HCT116 (cell line): ENCODE measurements around the gene AFDN. TPM values are rescaled to one million over a fixed set of nuclear protein-coding genes. Genes with fewer than 3 reads are reported as not detected.

Experiments
- ATAC-seq: fragments of 200-7000 bp; cut with Tn5 transposase; 2 replicates; pipeline ENCODE4 v1.9.1; 2020; ENCODE audit warnings: mild to moderate bottlenecking, moderate library complexity
- BruUV-seq: library from RNA; stranded (reverse); fragments of 400-500 nt; replicated peaks from 2 replicates; lab custom pipeline; 2021; lab: Mats Ljungman, UMichigan
- CTCF ChIA-PET: fragments of 300-600 bp; sonication (Branson Sonifier 250); formaldehyde crosslinking; loops from one replicate; lab custom pipeline; 2021; ENCODE audit warnings: antibody characterized with exemption; lab: Charles Lee
- POLR2A ChIA-PET: fragments of 300-600, 350-600 bp; sonication (Branson Sonifier 250); formaldehyde crosslinking; loops from one replicate; lab custom pipeline; 2021; ENCODE audit warnings: antibody characterized with exemption; lab: Charles Lee
- RAD21 ChIA-PET, 2 experiments: fragments of 300-600 bp; sonication (Branson Sonifier 250); formaldehyde crosslinking; loops; one replicate each; lab custom pipeline; 2023; ENCODE audit warnings: low total read pairs in 2 of 2; ENCODE audit not compliant: uncharacterized antibody in 2 of 2, unreplicated experiment in 2 of 2, low non-redundant PET in 1 of 2; lab: Charles Lee
- DNase-seq: peaks from one replicate; pipeline ENCODE4 v3.0.0-alpha.2; 2010; ENCODE audit warnings: low read depth, low spot score
- H2AFZ ChIP-seq: fragments of 200-600 bp; shearing (Covaris generic), sonication (generic); 2 replicates; pipeline ENCODE4 v1.6.1; 2017; ENCODE audit warnings: low read depth, mixed run types, mixed read lengths, antibody characterized with exemption, low read length; ENCODE audit not compliant: poor library complexity, severe bottlenecking
- H3K27ac ChIP-seq: 2 replicates; pipeline ENCODE4 v1.5.1; 2012; ENCODE audit warnings: low read depth, low read length
- H3K27me3 ChIP-seq: fragments of 200-600 bp; sonication (generic); 2 replicates; pipeline ENCODE4 v1.6.1; 2016; ENCODE audit warnings: mixed run types, low read length, mixed read lengths; ENCODE audit not compliant: insufficient read depth
- H3K36me3 ChIP-seq, 2 experiments: fragments of 200-500 bp in 1 of 2; fragments of 200-600 bp in 1 of 2; sonication (Bioruptor generic) in 1 of 2; sonication (generic) in 1 of 2; 2 replicates each; pipeline versions ENCODE4 v1.5.1 to v1.6.1; 2014 to 2016; ENCODE audit warnings: low read length in 2 of 2, inconsistent platforms in 1 of 2, mixed read lengths in 1 of 2, mixed run types in 1 of 2; ENCODE audit not compliant: insufficient read depth in 2 of 2, control insufficient read depth in 1 of 2
- H3K4me1 ChIP-seq, 2 experiments: fragments of 200-600 bp in 1 of 2; sonication (generic) in 1 of 2; 2 replicates each; pipeline versions ENCODE4 v1.5.1 to v1.6.1; 2012 to 2017; ENCODE audit warnings: low read length in 2 of 2, inconsistent platforms in 1 of 2, mild to moderate bottlenecking in 1 of 2, mixed read lengths in 1 of 2, mixed run types in 1 of 2, moderate library complexity in 1 of 2; ENCODE audit not compliant: insufficient read depth in 2 of 2, control insufficient read depth in 1 of 2
- H3K4me2 ChIP-seq: fragments of 200-600 bp; sonication (generic); 2 replicates; pipeline ENCODE4 v1.6.1; 2017; ENCODE audit warnings: mixed run types, low read length, mixed read lengths
- H3K4me3 ChIP-seq, 2 experiments: fragments of 200-600 bp in 1 of 2; sonication (generic) in 1 of 2; replicated peaks in 1 of 2; 2 replicates each; pipeline ENCODE4 v1.5.1; 2011 to 2016; ENCODE audit warnings: low read length in 2 of 2, control low read depth in 1 of 2, low read depth in 1 of 2, mild to moderate bottlenecking in 1 of 2, mixed read lengths in 1 of 2, mixed run types in 1 of 2
- H3K79me2 ChIP-seq: fragments of 200-600 bp; sonication (generic); 2 replicates; pipeline ENCODE4 v1.6.1; 2017; ENCODE audit warnings: mild to moderate bottlenecking, mixed run types, low read length, moderate library complexity, mixed read lengths; ENCODE audit not compliant: insufficient read depth
- H3K9ac ChIP-seq: fragments of 200-600 bp; sonication (generic); 2 replicates; pipeline ENCODE4 v1.6.1; 2016; ENCODE audit warnings: low read length, mixed read lengths
- H3K9me2 ChIP-seq: fragments of 200-600 bp; sonication (generic), shearing (Covaris generic); 2 replicates; pipeline ENCODE4 v1.6.1; 2017; ENCODE audit warnings: mixed run types, mild to moderate bottlenecking, moderate library complexity; ENCODE audit not compliant: insufficient read depth
- H3K9me3 ChIP-seq, 2 experiments: fragments of 200-500 bp in 1 of 2; fragments of 200-600 bp in 1 of 2; sonication (Bioruptor generic) in 1 of 2; sonication (generic) in 1 of 2; 2 replicates each; pipeline ENCODE4 v1.6.1; 2014 to 2017; ENCODE audit warnings: low read length in 2 of 2, mixed read lengths in 2 of 2, inconsistent platforms in 1 of 2, low read depth in 1 of 2, mild to moderate bottlenecking in 1 of 2, mixed run types in 1 of 2, moderate library complexity in 1 of 2; ENCODE audit not compliant: control insufficient read depth in 1 of 2, insufficient read depth in 1 of 2
- H4K20me1 ChIP-seq: fragments of 200-600 bp; sonication (generic), shearing (Covaris generic); 2 replicates; pipeline ENCODE4 v1.6.1; 2017; ENCODE audit warnings: mixed run types, mild to moderate bottlenecking, moderate library complexity; ENCODE audit not compliant: insufficient read depth
- CBX3 ChIP-seq: IDR thresholded peaks from 2 replicates; pipeline ENCODE4 v1.6.1; 2012; ENCODE audit warnings: low read depth
- CEBPB ChIP-seq: IDR thresholded peaks from 2 replicates; pipeline ENCODE4 v1.6.1; 2012; ENCODE audit warnings: low read depth
- ELF1 ChIP-seq: IDR thresholded peaks from 2 replicates; pipeline ENCODE4 v1.6.1; 2012; ENCODE audit warnings: low read depth, borderline replicate concordance
- EZH2 ChIP-seq: fragments of 200-600 bp; sonication (generic); IDR thresholded peaks from 2 replicates; pipeline ENCODE4 v1.6.1; 2017; ENCODE audit warnings: antibody characterized with exemption, mixed run types
- JUND ChIP-seq: IDR thresholded peaks from 2 replicates; pipeline ENCODE4 v1.6.1; 2012
- MAX ChIP-seq: IDR thresholded peaks from 2 replicates; pipeline ENCODE4 v1.6.1; 2012
- POLR2A ChIP-seq: IDR thresholded peaks from 2 replicates; pipeline ENCODE4 v1.7.0; 2011; ENCODE audit warnings: borderline replicate concordance; ENCODE audit not compliant: insufficient read depth, insufficient read length; ENCODE audit errors: extremely low read depth
- POLR2AphosphoS5 ChIP-seq: IDR thresholded peaks from 2 replicates; pipeline ENCODE4 v1.6.1; 2011; ENCODE audit warnings: mild to moderate bottlenecking, low read depth, low read length, moderate library complexity
- RAD21 ChIP-seq: IDR thresholded peaks from 2 replicates; pipeline ENCODE4 v1.6.1; 2012; ENCODE audit warnings: low read depth, mild to moderate bottlenecking
- REST ChIP-seq: IDR thresholded peaks from 2 replicates; pipeline ENCODE4 v1.6.1; 2012; ENCODE audit warnings: low read depth
- SP1 ChIP-seq: IDR thresholded peaks from 2 replicates; pipeline ENCODE4 v1.6.1; 2012; ENCODE audit warnings: low read depth
- TCF7L2 ChIP-seq: IDR thresholded peaks from 2 replicates; pipeline ENCODE4 v1.7.0; 2011; ENCODE audit warnings: borderline replicate concordance, inconsistent platforms; ENCODE audit not compliant: insufficient read depth, insufficient read length; ENCODE audit errors: extremely low read depth
- YY1 ChIP-seq: IDR thresholded peaks from 2 replicates; pipeline ENCODE4 v1.6.1; 2011; ENCODE audit warnings: low read length, low read depth, moderate library complexity, mild to moderate bottlenecking; ENCODE audit not compliant: insufficient replicate concordance; ENCODE audit errors: extremely low read depth
- ZBTB33 ChIP-seq: IDR thresholded peaks from 2 replicates; pipeline ENCODE4 v1.6.1; 2011; ENCODE audit warnings: mild to moderate bottlenecking, low read length, moderate library complexity; ENCODE audit not compliant: insufficient replicate concordance; ENCODE audit errors: extremely low read depth
- ZFX ChIP-seq: fragments of 450-650 bp; IDR thresholded peaks from 2 replicates; pipeline ENCODE4 v1.6.1; 2017
- intact Hi-C: fragments of 100-400 bp; cut with micrococcal nuclease; formaldehyde crosslinking; loops from 2 replicates; pipeline ENCODE4 v1.10.0; 2022
- total RNA-seq: library from RNA; stranded (reverse); gene quantifications from one replicate; pipeline ENCODE4 v1.2.1, GENCODE V29; 2021; ENCODE audit not compliant: unreplicated experiment

AFDN gene
- total RNA-seq, 1 experiment from 2014 or later, result 59.4 TPM

- Histone ChIP-seq H3K4me3 (no peak overlapping the region), H3K9me3 (no peaks in the 10 kb centered on the region), H3K9me2 (no peaks in the 10 kb centered on the region), H2AFZ (no peak overlapping the region), H3K36me3 (no peaks in the 10 kb centered on the region), H3K27ac (no peak overlapping the region), H3K9ac (no peak overlapping the region), H3K27me3 (no peaks in the 10 kb centered on the region), H3K79me2 (peaks cover 98% of the 10 kb centered on the region), H4K20me1 (peaks cover 7% of the 10 kb centered on the region; the same call in 1 of the 2 replicates), H3K4me1 (peaks cover 0 to 14% of the 10 kb centered on the region in 2 experiments; a peak in 1 of 4 replicates), H3K4me2 (no peak overlapping the region)
- DNase-seq (no peak), ATAC-seq (no peak)
- no TSS peak for BruUV-seq
- intact Hi-C loops, result no loop called here
- no peak for TF ChIP-seq POLR2AphosphoS5
- TF ChIP-seq MAX, result no peak
- TF ChIP-seq ELF1, result no peak
- POLR2A ChIA-PET, result no interaction called here
- RAD21 ChIA-PET, result no interaction called here
- CTCF ChIA-PET, result no interaction called here
Measured at GRCh38 chr6:167843023-167843422, 16.3 kb downstream of the AFDN start.

GRCh38 chr6:167845856-167846255 lies 19.1 kb downstream of the AFDN start:
- no peaks in the 10 kb centered on the region; the same call in 1 of the 2 replicates for H4K20me1 ChIP-seq
- H3K27ac ChIP-seq, result no peak overlapping the region
- no TSS peak for BruUV-seq
- TF ChIP-seq JUND, result no peak
- no peak for TF ChIP-seq TCF7L2
- TF ChIP-seq SP1, result no peak
- no peak for TF ChIP-seq CBX3
- TF ChIP-seq ZBTB33, result no peak
- no peak for TF ChIP-seq RAD21
- TF ChIP-seq EZH2, result no peak
- no peak for TF ChIP-seq POLR2A
- TF ChIP-seq YY1, result no peak
- no peak for TF ChIP-seq CEBPB
- TF ChIP-seq REST, result no peak
- TF ChIP-seq ZFX, result no peak

More at GRCh38 chr6:167845856-167846255, 19.1 kb downstream of the AFDN start:
- H3K36me3 ChIP-seq, result no peaks in the 10 kb centered on the region
- ChIA-PET CTCF (no interaction called here), RAD21 (no interaction called here), POLR2A (no interaction called here)
- no peak overlapping the region for H3K4me3 ChIP-seq
- no peaks in the 10 kb centered on the region for H3K27me3 ChIP-seq
- no peaks in the 10 kb centered on the region for H3K9me3 ChIP-seq
- DNase-seq, result no peak
- peaks cover 98% of the 10 kb centered on the region for H3K79me2 ChIP-seq
- no peak overlapping the region for H3K9ac ChIP-seq
- ATAC-seq, result no peak
- H2AFZ ChIP-seq, result no peak overlapping the region
- no peak overlapping the region for H3K4me2 ChIP-seq
- peaks cover 17 to 42% of the 10 kb centered on the region in 2 experiments for H3K4me1 ChIP-seq
- intact Hi-C loops, result no loop called here
- H3K9me2 ChIP-seq, result no peaks in the 10 kb centered on the region
